Progenitor cell of endocrine pancreas (in vitro differentiated cells): ENCODE measurements around the gene PALMD. TPM values are rescaled to one million over a fixed set of nuclear protein-coding genes. Genes with fewer than 3 reads are reported as not detected.

Experiments
- DNase-seq: peaks from one replicate; pipeline ENCODE4 v3.0.0; 2021; ENCODE audit warnings: low spot score; ENCODE audit not compliant: unreplicated experiment
- H3K27ac Mint-ChIP-seq: 2 replicates; pipeline ENCODE4 v1.8.0; 2021; ENCODE audit warnings: mild to moderate bottlenecking, moderate library complexity, mixed read lengths
- H3K27me3 Mint-ChIP-seq: 2 replicates; pipeline ENCODE4 v1.8.0; 2021; ENCODE audit warnings: mixed read lengths
- H3K36me3 Mint-ChIP-seq: 2 replicates; pipeline ENCODE4 v1.8.0; 2022; ENCODE audit warnings: mixed read lengths; ENCODE audit not compliant: insufficient read depth
- H3K4me1 Mint-ChIP-seq: 2 replicates; pipeline ENCODE4 v1.8.0; 2021; ENCODE audit warnings: low read depth, mixed read lengths
- H3K4me3 Mint-ChIP-seq: 2 replicates; pipeline ENCODE4 v1.8.0; 2021; ENCODE audit warnings: low read depth, mild to moderate bottlenecking, moderate library complexity, mixed read lengths
- H3K9me3 Mint-ChIP-seq: 2 replicates; pipeline ENCODE4 v1.8.0; 2021; ENCODE audit warnings: low read depth, mixed read lengths
- CTCF ChIP-seq: fragments of 200-600 bp; sonication (generic); IDR thresholded peaks from one replicate; pipeline ENCODE4 v1.5.0; 2021; ENCODE audit warnings: antibody characterized with exemption, mild to moderate bottlenecking; ENCODE audit not compliant: unreplicated experiment
- total RNA-seq: library from RNA; stranded (reverse); gene quantifications from 2 replicates; pipeline ENCODE4 v1.2.1, GENCODE V29; 2021

The PALMD gene
- total RNA-seq, 1 donor from 2014 or later, result 4.5 TPM

DNA sequence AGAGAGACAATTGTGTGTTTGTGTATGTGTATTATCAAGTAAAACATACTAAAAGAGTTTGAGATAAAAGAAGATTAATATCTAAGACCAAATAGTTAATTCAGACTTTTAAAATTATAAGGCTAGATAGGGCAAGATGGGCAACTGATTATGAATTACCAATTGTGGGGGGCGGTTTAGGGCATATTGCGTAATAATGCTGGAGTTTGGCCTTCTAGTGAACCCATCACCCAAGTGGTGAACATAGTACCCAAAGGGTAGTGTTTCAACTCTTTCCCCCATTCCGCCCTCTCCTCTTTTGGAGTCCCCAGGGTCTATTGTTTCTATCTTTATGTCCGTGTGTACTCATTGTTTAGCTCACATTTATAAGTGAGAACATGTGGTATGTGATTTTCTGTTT, 65.1 kb downstream of the PALMD start:
- H3K27ac Mint-ChIP-seq, result no peak overlapping the region

DNA sequence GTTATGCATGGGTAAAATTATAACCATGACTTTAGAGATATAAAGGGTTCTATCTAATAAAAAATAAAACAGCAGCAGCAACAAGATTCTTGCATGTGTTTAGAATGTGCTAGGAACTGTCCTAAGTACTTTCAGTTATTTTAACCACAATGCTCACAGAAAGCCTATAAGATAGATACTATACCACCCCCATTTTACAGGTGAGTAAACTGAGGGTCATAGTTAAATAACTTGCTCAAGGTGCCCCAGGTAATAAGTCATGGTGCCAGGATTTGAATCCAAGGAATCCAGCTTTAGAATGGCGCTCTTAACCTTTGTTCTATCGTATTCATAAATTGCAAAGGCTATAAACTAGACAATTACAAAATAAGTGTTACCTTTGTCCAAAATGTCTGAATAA, 67.1 kb downstream of the PALMD start:
- H3K27me3 Mint-ChIP-seq, result no peaks in the 10 kb centered on the region
- H3K36me3 Mint-ChIP-seq, result peaks cover 11% of the 10 kb centered on the region
- no peak for TF ChIP-seq CTCF
- DNase-seq, result no peak
- H3K27ac Mint-ChIP-seq, result no peak overlapping the region
- H3K9me3 Mint-ChIP-seq, result no peaks in the 10 kb centered on the region
- no peaks in the 10 kb centered on the region for H3K4me1 Mint-ChIP-seq
- H3K4me3 Mint-ChIP-seq, result no peak overlapping the region

More for the DNA sequence above, 65.1 kb downstream of the PALMD start:
- Mint-ChIP-seq H3K9me3 (no peaks in the 10 kb centered on the region), H3K4me3 (no peak overlapping the region), H3K36me3 (peaks cover 8% of the 10 kb centered on the region), H3K27me3 (no peaks in the 10 kb centered on the region), H3K4me1 (no peaks in the 10 kb centered on the region)
- no peak for DNase-seq
- no peak for TF ChIP-seq CTCF

DNA sequence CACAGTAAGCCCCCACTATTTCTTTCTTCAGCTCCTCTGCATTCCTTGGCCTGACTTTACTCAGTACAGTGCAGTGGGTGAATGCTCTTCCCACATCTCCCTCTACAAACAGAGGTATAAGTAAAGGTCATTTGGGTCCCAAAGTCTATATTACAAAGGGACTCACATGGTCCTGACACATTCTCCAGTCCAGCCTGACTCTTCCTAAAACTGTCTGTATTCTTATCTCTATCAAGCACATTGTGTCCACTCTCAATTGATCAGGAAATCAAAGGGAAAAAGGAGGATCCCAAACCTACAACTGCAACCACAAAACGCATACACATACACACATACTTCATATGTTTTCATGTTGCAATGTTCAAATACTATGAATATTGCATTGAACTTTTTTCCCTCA, 71.1 kb downstream of the PALMD start:
- H3K27ac Mint-ChIP-seq, result no peak overlapping the region
- H3K27me3 Mint-ChIP-seq, result no peaks in the 10 kb centered on the region
- H3K4me1 Mint-ChIP-seq, result no peaks in the 10 kb centered on the region
- no peaks in the 10 kb centered on the region for H3K9me3 Mint-ChIP-seq
- DNase-seq, result no peak
- peaks cover 7% of the 10 kb centered on the region for H3K36me3 Mint-ChIP-seq
- no peak overlapping the region for H3K4me3 Mint-ChIP-seq
- no peak for TF ChIP-seq CTCF

- H3K4me1 Mint-ChIP-seq, result no peaks in the 10 kb centered on the region
- no peaks in the 10 kb centered on the region for H3K36me3 Mint-ChIP-seq
- H3K27ac Mint-ChIP-seq, result no peak overlapping the region
- H3K9me3 Mint-ChIP-seq, result no peaks in the 10 kb centered on the region
- TF ChIP-seq CTCF, result no peak
- H3K27me3 Mint-ChIP-seq, result no peaks in the 10 kb centered on the region
- DNase-seq, result no peak
- H3K4me3 Mint-ChIP-seq, result no peak overlapping the region
Measured at GRCh38 chr1:99723251-99723650, 77.3 kb downstream of the PALMD start.

DNA sequence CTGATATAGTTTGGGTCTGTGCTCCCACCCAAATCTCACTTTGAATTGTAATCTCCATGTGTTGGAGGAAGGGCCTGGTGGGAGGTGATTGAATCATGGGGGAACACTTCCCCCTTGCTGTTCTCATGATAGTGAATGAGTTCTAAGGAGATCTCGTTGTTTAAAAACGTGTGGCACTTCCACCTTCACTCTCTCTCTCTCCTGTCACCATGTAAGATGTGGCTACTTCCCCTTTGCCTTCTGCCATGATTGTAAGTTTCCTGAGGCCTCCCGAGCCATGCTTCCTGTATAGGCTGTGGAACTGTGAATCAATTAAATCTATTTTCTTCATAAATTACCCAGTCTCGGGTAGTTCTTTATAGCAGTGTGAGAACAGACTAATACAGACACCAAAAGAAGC, 80.1 kb downstream of the PALMD start:
- no peaks in the 10 kb centered on the region for H3K27me3 Mint-ChIP-seq
- H3K27ac Mint-ChIP-seq, result no peak overlapping the region
- no peaks in the 10 kb centered on the region for H3K9me3 Mint-ChIP-seq
- no peak for DNase-seq
- H3K4me1 Mint-ChIP-seq, result no peaks in the 10 kb centered on the region
- peaks cover 5% of the 10 kb centered on the region for H3K36me3 Mint-ChIP-seq
- TF ChIP-seq CTCF, result no peak
- no peak overlapping the region for H3K4me3 Mint-ChIP-seq
